Tibial nerve (tissue), 4 donors: ENCODE measurements around the gene LONP2. TPM values are rescaled to one million over a fixed set of nuclear protein-coding genes. Genes with fewer than 3 reads are reported as not detected.
A peak's percentile ranks its signal among the peaks of the same experiment; 100 is the strongest.

Source experiments
- DNase-seq, 2 donors: peaks; one replicate each; pipeline ENCODE4 v3.0.0-alpha.2; 2019; ENCODE audit warnings: low spot score in 2 of 2
- H3K27ac ChIP-seq, 4 donors: fragments of 200-600 bp; sonication (generic) in 3 of 4; one replicate each; pipeline ENCODE4 v1.5.1; 2017 to 2019; ENCODE audit warnings: mild to moderate bottlenecking in 1 of 4
- H3K27me3 ChIP-seq, 2 donors: fragments of 200-600 bp; sonication (generic) in 1 of 2; one replicate each; pipeline versions ENCODE4 v1.5.1 to v1.6.0; 2017 to 2019
- H3K36me3 ChIP-seq, 3 donors: fragments of 200-600 bp; sonication (generic); one replicate each; pipeline ENCODE4 v1.5.1; 2018 to 2019
- H3K4me1 ChIP-seq, 4 donors: fragments of 200-600 bp; sonication (generic) in 3 of 4; one replicate each; pipeline ENCODE4 v1.5.1; 2017 to 2019
- H3K4me3 ChIP-seq, 4 donors: fragments of 200-600 bp; sonication (generic) in 3 of 4; one replicate each; pipeline ENCODE4 v1.5.1; 2017 to 2019; ENCODE audit warnings: mild to moderate bottlenecking in 1 of 4, moderate library complexity in 1 of 4
- H3K9me3 ChIP-seq, 4 donors: fragments of 200-600 bp; sonication (generic) in 3 of 4; one replicate each; pipeline ENCODE4 v1.5.1; 2017 to 2019
- CTCF ChIP-seq, 5 experiments: fragments of 200-600 bp in 3 of 5; fragments of 450-650 bp in 2 of 5; sonication (generic) in 3 of 5; IDR thresholded peaks; one replicate each; pipeline ENCODE4 v1.5.1; 2016 to 2019; ENCODE audit warnings: antibody characterized with exemption in 5 of 5, mild to moderate bottlenecking in 3 of 5, moderate library complexity in 2 of 5
- EP300 ChIP-seq, 2 donors: sonication (generic); formaldehyde crosslinking; IDR thresholded peaks; one replicate each; pipeline ENCODE4 v1.6.1; 2017; ENCODE audit warnings: antibody characterized with exemption in 2 of 2, mild to moderate bottlenecking in 1 of 2
- POLR2A ChIP-seq, 2 donors: fragments of 450-650 bp; IDR thresholded peaks; one replicate each; pipeline ENCODE4 v1.6.1; 2017; ENCODE audit warnings: antibody characterized with exemption in 2 of 2, mild to moderate bottlenecking in 2 of 2, moderate library complexity in 2 of 2
- WGBS, 2 donors: methylation state at CpG; one replicate each; pipeline ENCODE4 v1.1.5; 2018; 5-methylcytosine and 5-hydroxymethylcytosine counted together
- total RNA-seq, 4 donors: library from RNA; depleted of rRNA; stranded (reverse); fragments of >200 nt; gene quantifications; one replicate each; pipeline ENCODE4 v1.1.0, GENCODE V29; 2016

LONP2 gene
- total RNA-seq, 4 donors from 2014 or later: 36.2 to 50.3 (median 48.3) TPM

DNA sequence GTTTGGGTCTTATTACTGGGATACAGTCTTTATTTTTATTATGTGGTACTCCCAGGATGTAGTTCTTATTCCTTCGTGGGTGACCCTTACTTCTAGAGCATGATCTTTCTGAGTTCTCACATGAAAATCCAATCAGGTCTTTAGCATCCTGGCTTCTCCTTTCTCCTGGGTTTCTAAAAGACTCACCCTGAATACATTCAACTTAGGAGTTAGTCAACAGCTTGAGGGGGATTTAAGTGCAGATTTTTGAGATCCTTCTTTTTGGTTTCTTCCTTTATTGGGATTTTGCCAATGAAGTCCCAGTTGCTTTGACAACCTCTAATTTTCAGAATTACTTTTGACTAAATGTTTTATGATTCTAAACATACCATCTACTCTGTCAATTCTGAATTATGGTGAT is 72.9 kb downstream of the LONP2 start:
- no peak overlapping the region for H3K4me3 ChIP-seq
- H3K36me3 ChIP-seq: peaks cover 0 to 39% (median 0%) of the 10 kb centered on the region in 3 donors
- 66 to 71% methylated on average over 1 of the region's 1 CpG for WGBS, 2 donors
- DNase-seq: no peak
- no peak overlapping the region for H3K27ac ChIP-seq
- H3K4me1 ChIP-seq: peaks cover 0 to 21% (median 7%) of the 10 kb centered on the region in 4 donors
- peaks cover 0 to 11% (median 0%) of the 10 kb centered on the region in 4 donors for H3K9me3 ChIP-seq
- H3K27me3 ChIP-seq: no peaks in the 10 kb centered on the region
- no peak for TF ChIP-seq POLR2A (IDR thresholded peaks at IDR 0.05)
- no peak for TF ChIP-seq EP300 (IDR thresholded peaks at IDR 0.05)
- TF ChIP-seq CTCF (IDR thresholded peaks at IDR 0.05): no peak

DNA sequence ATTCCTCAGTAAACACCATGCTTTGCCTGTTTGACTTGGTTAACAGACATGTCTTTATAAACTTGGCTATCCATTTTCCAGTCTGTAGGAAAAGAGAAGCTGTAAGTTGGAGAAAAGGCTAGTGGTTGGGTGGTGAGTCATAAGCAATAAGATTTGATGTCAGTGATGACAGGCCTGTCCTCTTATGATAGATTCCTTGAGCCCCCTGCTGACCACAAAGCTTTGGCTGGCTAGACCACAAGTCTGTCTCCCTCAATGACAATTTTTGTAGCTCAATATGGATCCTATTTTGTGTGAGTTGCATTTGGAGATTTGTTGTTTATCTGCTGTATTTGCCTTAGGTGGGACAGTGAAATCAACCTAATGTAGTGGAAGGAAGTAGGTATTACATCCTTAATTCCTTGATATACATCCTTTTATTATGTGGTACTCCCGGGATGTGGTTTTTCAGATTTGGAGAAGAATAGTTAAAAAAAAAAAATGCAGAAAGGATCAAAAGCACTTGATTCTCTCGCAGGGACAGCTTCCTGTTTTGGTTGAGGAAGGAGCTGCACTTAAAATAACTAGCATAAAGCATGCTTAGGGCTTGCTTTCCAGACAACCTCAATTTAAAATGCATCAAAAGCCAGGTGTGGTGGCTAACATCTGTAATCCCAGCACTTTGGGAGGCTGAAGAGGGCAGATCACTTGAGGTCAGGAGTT is 73.7 kb downstream of the LONP2 start:
- no peak overlapping the region for H3K4me3 ChIP-seq
- H3K4me1 ChIP-seq: peaks cover 0 to 21% (median 7%) of the 10 kb centered on the region in 4 donors
- 70 to 73% methylated on average over 2 of the region's 2 CpGs for WGBS, 2 donors
- H3K27me3 ChIP-seq: no peaks in the 10 kb centered on the region
- H3K27ac ChIP-seq: peak overlapping the region in 1 of 4 donors; percentile 44
- no peak for DNase-seq
- peaks cover 0 to 31% (median 0%) of the 10 kb centered on the region in 3 donors for H3K36me3 ChIP-seq
- TF ChIP-seq POLR2A (IDR thresholded peaks at IDR 0.05): no peak
- TF ChIP-seq CTCF (IDR thresholded peaks at IDR 0.05): no peak
- TF ChIP-seq EP300 (IDR thresholded peaks at IDR 0.05): no peak
- H3K9me3 ChIP-seq: peaks cover 0 to 9% (median 0%) of the 10 kb centered on the region in 4 donors

DNA sequence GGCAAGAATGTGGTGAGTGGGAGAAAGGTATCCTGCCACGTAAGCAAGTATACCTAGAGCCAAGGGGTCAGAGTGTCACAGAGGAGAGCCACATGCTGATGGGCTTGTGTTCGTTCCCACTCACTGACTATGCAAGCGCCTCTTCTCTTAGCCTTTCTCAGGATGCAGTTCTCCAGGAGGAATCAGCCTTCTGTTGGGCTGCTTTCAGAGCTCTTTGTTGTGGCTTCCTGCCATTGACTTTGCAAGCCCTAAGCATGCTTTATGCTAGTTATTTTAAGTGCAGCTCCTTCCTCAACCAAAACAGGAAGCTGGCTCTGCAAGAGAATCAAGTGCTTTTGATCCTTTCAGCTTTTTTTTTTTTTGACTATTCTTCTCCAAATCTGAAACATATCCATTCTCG is 74.5 kb downstream of the LONP2 start:
- Histone ChIP-seq H3K9me3 (peaks cover 0 to 4% (median 0%) of the 10 kb centered on the region in 4 donors), H3K36me3 (peaks cover 0 to 23% (median 0%) of the 10 kb centered on the region in 3 donors), H3K27ac (peak overlapping the region in 1 of 4 donors; percentile 44), H3K27me3 (no peaks in the 10 kb centered on the region), H3K4me3 (no peak overlapping the region), H3K4me1 (peaks cover 0 to 21% (median 7%) of the 10 kb centered on the region in 4 donors)
- TF ChIP-seq EP300 (IDR thresholded peaks at IDR 0.05): peak in 1 of 2 donors; percentile 49
- no peak for TF ChIP-seq POLR2A (IDR thresholded peaks at IDR 0.05)
- no peak for TF ChIP-seq CTCF (IDR thresholded peaks at IDR 0.05)
- DNase-seq: no peak
- WGBS, 2 donors: 49 to 56% methylated on average over 4 of the region's 4 CpGs

DNA sequence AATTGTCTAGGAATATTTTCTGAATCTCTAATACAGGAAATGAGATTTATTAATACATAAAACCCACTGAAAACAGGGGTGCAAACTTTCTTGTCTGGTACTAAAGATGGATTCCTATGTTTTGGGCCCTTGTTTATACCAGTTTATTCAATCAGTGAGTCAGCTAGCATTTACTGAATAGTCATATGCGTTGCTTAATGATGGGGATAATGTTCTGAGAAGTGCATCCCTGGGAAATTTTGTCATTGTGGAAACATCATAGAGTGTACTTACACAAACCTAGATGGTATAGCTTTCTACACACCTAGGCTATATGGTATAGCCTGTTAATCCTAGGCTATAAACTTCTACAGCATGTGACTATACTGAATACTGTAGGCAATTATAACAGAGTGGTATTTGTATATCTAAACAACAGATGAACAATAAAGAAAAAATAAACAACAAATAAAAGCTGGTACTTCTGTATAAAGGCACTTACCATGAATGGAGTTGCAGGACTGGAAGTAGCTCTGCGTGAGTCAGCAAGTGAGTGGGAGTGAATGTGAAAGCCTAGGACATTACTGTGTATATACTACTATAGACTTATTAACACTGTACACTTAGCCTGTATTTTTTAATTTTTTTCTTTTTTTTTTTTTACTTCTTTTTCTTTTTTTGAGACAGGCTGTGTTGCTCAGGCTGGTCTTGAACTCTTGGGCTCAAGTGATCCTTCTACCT is 77.4 kb downstream of the LONP2 start:
- DNase-seq: no peak
- H3K4me1 ChIP-seq: peaks cover 0 to 21% (median 7%) of the 10 kb centered on the region in 4 donors
- H3K9me3 ChIP-seq: no peaks in the 10 kb centered on the region
- H3K4me3 ChIP-seq: no peak overlapping the region
- H3K27ac ChIP-seq: no peak overlapping the region
- WGBS, 2 donors: 59 to 68% methylated on average over 2 of the region's 2 CpGs
- no peaks in the 10 kb centered on the region for H3K27me3 ChIP-seq
- TF ChIP-seq EP300 (IDR thresholded peaks at IDR 0.05): no peak
- no peak for TF ChIP-seq POLR2A (IDR thresholded peaks at IDR 0.05)
- H3K36me3 ChIP-seq: peaks cover 0 to 7% (median 0%) of the 10 kb centered on the region in 3 donors

DNA sequence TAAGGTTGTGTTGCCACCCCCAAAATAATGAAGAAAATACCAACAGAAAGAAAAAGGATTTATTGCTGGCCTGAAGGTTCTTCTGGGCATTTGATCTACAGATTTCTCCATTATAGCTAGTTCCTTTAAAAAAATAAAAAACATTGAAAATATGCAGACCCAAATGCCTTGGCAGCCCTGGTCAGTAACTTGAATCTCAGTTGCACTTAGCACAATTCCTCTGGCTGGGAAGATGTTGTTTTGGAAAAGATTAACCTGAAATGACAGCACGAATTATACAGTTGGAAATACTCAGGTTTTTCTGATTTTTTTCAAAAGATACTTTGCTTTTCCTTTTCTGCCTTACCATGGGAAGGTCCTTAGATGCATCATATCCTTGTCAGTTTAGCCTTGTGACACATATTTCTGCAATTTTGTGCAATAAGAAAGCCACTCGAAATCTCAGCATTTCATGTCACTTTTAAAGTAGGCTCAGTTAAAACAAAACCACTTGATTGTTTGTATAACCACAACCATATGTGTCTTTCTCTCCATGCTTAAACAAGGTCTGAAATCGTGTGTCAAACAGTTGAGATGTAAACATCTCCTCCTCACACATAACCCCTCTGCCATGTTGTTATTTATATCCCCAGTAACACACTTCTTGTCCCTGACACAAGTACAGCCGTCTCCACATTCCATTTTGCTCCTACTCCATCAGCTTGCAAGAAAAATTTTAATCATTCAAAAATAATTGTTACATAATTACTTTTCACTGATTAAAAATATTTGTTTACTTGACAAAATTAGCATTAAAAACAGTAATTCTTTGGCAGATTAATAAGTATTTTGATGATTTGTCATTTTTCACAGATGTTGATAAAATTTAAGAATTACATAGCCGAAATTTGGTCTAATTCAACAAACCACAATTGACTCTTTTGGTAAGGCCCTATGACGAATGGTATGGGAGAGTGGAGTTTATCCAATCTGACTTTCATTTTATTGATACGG is 80.0 kb downstream of the LONP2 start:
- H3K36me3 ChIP-seq: peaks cover 0 to 6% (median 0%) of the 10 kb centered on the region in 3 donors
- H3K27ac ChIP-seq: no peak overlapping the region
- H3K9me3 ChIP-seq: no peaks in the 10 kb centered on the region
- H3K4me1 ChIP-seq: peaks cover 0 to 4% (median under 1%) of the 10 kb centered on the region in 4 donors
- WGBS, 2 donors: 74 to 78% methylated on average over 7 of the region's 7 CpGs
- no peak for TF ChIP-seq EP300 (IDR thresholded peaks at IDR 0.05)
- TF ChIP-seq CTCF (IDR thresholded peaks at IDR 0.05): no peak
- no peak for TF ChIP-seq POLR2A (IDR thresholded peaks at IDR 0.05)
- no peaks in the 10 kb centered on the region for H3K27me3 ChIP-seq
- DNase-seq: no peak
- H3K4me3 ChIP-seq: no peak overlapping the region
